Transverse colon (tissue), 4 donors: Measurements from ENCODE around the gene PYGM.

Source experiments
- POLR2A ChIP-seq: fragments of 450-650 bp; IDR thresholded peaks from one replicate; pipeline ENCODE4 v1.6.1; 2016; ENCODE audit warnings: antibody characterized with exemption, mild to moderate bottlenecking, moderate library complexity
- POLR2AphosphoS5 ChIP-seq, 3 donors: sonication (generic); formaldehyde crosslinking; IDR thresholded peaks; one replicate each; pipeline ENCODE4 v1.6.1; 2016; ENCODE audit warnings: antibody characterized with exemption in 3 of 3
- TF ChIP-seq, protein P1 (sequence below), 5 experiments: fragments of 200-600 bp in 3 of 5; fragments of 450-650 bp in 2 of 5; sonication (generic) in 3 of 5; IDR thresholded peaks; 1 replicate in 2 of 5; 2 replicates in 3 of 5; pipeline ENCODE4 v1.5.1; 2016 to 2017; ENCODE audit warnings: antibody characterized with exemption in 5 of 5, inconsistent platforms in 3 of 5, mild to moderate bottlenecking in 2 of 5, moderate library complexity in 1 of 5

DNA sequence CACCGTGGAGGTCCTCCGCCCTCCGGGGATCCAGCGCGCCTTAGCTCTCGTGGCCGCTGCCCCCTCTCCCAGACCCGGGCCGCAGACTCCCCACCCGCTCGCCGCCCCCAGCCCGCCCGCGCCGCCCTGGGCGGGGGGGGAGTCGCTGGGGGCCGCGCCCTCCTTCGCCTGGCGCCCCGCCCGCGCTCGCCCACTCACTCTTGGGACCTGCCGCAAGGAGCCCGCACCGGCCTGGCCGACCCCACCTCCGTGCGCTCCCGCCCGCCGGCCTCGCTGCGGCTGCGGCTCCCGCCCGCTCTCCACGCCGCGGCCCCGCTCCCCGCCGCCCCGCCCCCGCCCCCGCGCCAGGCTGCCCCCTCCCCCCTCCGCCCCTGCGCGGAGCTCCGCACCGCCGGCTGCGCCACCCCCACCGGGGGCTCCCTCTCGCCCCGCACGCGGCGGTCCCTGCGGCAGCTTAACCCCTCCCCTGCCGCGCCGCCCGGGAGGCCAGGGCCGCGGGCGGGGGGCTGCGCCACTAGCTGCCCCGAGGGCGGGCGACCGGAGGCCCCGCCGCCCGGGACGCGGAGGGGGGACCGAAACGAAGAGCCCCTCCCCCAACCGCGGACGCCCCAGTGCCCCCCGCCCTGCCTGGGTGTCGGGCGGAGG is 15.1 kb downstream of the PYGM start:
- TF ChIP-seq, protein P1, sequence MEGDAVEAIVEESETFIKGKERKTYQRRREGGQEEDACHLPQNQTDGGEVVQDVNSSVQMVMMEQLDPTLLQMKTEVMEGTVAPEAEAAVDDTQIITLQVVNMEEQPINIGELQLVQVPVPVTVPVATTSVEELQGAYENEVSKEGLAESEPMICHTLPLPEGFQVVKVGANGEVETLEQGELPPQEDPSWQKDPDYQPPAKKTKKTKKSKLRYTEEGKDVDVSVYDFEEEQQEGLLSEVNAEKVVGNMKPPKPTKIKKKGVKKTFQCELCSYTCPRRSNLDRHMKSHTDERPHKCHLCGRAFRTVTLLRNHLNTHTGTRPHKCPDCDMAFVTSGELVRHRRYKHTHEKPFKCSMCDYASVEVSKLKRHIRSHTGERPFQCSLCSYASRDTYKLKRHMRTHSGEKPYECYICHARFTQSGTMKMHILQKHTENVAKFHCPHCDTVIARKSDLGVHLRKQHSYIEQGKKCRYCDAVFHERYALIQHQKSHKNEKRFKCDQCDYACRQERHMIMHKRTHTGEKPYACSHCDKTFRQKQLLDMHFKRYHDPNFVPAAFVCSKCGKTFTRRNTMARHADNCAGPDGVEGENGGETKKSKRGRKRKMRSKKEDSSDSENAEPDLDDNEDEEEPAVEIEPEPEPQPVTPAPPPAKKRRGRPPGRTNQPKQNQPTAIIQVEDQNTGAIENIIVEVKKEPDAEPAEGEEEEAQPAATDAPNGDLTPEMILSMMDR (IDR thresholded peaks at IDR 0.05): no peak
- TF ChIP-seq POLR2AphosphoS5 (IDR thresholded peaks at IDR 0.05) (no peak), POLR2A (no peak)
